HG03139 (cell line): Measurements from ENCODE around the gene ZACN.
"Not testable (repeated sequence)": the region's sequence is repeated elsewhere in the genome, so short reads cannot be mapped to it uniquely, and the experiment has no call there.

Experiments used
- ATAC-seq: cut with Tn5 transposase; IDR thresholded peaks from one replicate; pipeline ENCODE4 v1.9.1; 2021; ENCODE audit not compliant: unreplicated experiment

Gene ZACN

DNA sequence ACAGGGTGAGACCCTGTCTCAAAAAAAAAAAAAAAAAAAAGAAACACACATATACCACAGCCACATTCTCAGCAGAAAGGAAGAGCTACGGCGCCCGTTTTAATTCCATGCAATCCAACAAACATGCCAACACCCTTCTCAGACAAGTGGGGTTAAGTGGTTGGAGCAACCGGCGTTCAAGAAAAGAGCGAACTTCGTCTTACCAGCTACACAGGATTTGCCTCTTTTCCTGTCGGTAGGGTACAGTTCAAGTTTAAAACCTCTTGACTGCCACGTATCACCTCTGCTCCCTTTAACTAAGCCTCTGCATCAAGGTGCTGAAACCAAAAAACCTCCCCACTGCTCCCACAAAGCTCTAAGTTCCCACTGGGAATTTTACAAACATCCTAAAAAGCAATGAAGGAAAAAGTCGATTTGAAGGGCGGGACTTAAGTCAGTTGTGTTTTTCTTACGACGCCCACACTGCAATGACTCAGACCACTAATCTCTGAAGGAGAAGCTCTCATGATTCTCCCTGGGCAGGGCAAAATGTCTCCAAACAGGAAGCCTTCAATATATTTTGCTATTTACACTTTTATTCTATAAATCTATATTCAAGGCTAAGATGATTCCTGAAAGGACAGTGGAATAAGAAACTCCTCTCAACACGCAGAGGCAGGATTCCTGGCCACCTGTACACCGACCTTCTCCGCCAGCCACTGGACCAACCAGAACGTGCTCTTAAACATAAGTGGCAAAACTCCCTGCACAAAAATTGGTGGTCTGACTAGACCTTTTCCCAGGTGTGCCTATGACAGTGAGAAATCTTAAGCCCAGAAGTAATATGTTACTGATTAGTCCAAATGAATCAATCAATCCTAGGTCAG lies 25.5 kb upstream of the ZACN start:
- ATAC-seq, result no peak

DNA sequence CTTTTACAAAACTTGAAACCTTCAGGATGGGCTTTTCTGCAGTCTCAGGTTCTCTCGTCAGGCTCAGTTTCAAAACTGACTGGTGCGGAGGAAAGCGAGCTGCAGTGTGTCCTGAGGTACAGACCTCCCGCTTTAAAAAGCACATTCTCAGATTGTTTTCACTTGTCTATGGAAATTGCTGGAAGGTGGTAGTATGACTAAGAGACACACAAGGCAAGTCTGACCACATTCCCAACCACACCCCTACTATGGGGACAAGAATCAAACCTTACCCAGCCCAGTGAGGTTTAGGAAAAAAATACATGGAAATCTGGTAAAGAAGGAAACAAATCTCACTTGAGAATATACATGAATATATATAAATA lies 24.9 kb upstream of the ZACN start:
- ATAC-seq, result no peak

DNA sequence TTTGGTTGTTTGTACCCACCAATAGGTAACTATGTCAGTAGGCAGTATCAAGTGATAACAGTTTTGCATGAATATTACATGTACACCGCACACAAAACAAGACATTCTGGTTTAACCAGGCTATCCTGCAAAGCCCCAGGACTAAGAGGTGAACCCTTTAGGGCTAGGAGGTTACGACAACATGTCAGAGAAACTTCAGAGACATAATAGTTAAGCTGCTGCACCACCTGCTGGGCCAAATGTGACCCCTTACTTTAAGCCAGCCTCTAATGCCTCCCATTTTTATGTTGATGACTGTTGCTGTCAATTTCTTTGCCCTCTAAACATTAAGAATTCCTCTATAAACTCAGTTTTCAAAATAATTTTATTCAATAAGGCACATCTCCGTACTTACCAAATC lies 22.1 kb upstream of the ZACN start:
- no peak for ATAC-seq

DNA sequence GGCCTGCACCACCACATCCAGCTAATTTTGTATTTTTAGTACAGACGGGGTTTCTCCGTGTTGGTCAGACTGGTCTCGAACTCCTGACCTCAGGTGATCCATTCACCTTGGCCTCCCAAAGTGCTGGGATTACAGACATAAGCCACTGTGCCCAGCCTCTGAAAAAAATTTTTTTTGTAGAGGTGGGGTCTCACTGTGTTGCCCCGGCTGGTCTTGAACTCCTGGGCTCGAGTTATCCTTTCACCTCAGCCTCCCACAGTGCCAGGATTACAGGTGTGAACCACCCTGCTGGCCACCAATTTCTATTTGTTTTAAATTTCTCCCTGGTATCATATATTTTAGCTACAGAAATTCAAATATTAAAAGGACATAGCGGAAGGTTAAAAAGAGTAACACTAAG lies 20.7 kb upstream of the ZACN start:
- not testable (repeated sequence) for ATAC-seq

DNA sequence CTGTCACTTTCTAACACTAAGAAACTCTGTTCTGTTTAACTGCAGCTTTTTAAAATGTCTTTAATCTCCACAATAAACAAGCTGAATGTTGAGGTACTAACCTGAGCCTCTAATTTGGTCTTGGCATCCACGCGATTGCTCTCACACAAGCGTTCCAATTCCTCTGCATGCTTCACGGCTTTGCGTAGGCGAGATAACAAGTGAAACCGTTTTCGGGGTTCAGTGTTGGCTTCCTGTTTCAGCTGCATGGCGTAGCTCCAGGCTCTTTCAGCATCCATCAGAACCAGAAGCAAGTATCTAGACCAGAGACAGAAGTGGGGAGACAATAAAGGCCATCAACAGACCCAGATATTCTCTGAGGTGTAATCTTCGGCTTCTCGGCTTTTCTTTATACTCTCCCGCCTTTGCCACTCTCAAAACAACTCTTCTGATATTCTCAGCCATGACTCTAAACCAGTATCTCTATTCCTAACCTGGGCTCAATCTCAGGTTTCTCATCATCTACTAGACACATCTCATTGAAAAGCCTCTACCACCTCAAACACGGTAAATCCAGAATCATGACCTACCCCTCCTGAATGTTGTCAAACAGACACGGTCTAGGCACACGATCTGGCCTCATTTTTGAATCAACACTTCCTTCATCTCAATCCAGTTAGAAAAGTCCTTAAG lies 15.0 kb upstream of the ZACN start:
- ATAC-seq, result no peak

DNA sequence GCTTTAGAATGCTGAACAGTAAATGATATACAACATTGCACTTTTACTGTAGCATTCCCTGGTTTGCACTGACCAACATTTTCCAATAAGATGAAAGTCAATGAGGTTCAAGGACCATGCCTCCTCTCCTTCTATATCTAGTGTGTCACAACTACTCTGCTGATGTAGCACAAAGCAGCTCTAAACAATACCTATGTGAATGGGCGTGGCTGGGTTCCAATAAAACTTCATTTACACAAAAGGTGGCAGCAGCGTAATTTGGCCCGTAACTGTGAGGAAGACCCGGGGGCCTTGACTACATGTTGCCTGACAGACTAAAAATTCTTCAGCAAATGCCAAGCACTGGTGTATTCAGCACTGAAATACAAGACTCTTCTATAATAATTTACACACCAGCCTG lies 13.2 kb upstream of the ZACN start:
- no peak for ATAC-seq

DNA sequence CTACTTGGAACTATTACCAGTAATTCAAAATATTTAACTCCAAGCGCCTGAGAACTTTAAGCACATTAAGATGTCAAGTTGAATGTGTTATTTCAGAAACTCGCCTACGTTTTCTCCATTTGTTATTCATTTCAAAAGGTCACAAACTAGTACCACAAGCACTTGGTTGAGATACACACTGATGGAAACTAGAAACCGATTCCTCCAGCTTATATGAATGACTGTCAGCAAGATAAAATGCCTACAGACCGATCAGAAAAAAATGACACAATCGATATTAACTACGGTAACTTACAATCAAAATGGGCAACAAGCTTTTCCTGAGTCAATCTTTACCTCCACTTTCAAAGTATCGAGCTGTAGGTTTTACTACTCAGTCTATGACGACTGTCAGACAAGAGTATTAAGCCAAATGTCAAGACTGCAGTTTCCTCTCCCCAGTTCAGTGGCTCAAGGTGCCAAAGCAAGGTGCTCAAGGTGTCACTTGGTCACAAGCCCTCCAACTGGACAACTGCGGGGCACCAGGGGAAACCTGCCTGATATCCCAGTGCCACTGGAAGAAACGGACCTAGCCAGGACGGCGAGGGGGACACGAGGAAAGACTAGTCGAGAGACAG lies 7.3 kb upstream of the ZACN start:
- no peak for ATAC-seq

DNA sequence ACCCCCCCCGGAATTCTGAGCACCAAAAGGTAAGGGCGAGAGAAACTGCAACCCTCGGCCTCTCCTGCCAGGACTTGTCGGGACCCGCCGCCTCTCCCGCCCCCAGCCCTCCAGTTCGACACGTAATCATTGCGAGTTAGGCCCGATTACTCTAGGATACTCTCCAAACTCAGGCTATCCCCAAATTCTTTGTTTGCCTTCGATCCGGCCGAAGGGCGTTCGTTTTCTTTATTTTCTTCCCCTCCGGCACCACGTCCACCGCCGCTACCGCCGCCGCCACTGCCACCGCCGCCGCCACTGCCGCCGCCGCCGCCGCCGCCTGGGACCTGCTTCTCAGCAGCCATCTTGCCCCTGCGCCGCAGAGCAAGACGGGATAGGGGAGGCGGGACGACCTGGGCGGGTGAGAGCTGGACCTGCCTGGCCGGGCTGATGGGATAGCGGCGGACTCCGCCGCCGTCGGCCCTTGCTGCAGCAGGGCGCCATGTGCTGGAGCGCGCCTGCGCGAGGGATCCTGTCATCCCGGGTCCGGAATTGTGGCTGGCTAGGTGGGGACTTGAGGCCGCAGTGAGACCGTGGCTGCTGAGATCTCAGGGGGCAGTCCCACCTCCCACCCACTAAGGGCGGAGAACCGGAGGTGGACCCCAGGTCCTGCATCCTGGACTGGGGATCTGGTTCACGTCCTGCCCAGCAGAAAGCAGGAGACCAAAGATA lies 6.7 kb upstream of the ZACN start, which contains the start of gene SRP68:
Gene SRP68 (minus strand): TSS at position 370 of the 711 bp plus-strand sequence. CDS start 26 bp downstream, at position 344.
- ATAC-seq, result peak; percentile 82

DNA sequence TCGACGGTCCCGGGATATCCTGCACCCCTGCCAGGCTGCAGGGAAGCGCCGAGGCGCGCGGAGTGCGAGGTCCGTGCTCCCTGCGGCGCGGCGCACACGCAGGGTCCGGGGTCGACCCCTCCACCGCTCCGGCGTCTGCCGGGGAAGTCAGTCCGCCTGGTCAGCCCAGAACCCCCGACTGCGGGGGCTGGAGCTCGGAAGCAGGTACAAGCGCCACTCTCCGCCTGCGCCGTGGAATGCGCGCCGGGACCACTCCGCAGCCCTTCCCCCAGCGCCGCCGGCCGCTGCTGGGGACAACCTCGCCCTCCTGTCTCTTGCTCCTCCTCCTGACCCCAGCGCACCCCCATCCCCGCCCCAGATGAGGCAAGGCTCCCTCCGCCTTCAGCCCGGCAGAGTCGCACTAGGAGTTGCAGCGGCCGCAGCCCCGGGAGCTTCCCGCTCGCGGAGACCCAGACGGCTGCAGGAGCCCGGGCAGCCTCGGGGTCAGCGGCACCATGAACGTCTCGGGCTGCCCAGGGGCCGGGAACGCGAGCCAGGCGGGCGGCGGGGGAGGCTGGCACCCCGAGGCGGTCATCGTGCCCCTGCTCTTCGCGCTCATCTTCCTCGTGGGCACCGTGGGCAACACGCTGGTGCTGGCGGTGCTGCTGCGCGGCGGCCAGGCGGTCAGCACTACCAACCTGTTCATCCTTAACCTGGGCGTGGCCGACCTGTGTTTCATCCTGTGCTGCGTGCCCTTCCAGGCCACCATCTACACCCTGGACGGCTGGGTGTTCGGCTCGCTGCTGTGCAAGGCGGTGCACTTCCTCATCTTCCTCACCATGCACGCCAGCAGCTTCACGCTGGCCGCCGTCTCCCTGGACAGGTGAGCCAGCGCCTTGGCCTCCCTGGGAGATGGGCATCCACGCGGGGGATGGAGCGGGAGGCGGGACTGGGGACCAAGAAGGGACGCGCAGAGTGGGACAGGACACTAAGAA lies 4.3 kb upstream of the ZACN start, which contains the start of gene GALR2:
Gene GALR2 (plus strand): TSS at position 392 of the 974 bp plus-strand sequence. CDS start 103 bp downstream, at position 495.
- no peak for ATAC-seq

DNA sequence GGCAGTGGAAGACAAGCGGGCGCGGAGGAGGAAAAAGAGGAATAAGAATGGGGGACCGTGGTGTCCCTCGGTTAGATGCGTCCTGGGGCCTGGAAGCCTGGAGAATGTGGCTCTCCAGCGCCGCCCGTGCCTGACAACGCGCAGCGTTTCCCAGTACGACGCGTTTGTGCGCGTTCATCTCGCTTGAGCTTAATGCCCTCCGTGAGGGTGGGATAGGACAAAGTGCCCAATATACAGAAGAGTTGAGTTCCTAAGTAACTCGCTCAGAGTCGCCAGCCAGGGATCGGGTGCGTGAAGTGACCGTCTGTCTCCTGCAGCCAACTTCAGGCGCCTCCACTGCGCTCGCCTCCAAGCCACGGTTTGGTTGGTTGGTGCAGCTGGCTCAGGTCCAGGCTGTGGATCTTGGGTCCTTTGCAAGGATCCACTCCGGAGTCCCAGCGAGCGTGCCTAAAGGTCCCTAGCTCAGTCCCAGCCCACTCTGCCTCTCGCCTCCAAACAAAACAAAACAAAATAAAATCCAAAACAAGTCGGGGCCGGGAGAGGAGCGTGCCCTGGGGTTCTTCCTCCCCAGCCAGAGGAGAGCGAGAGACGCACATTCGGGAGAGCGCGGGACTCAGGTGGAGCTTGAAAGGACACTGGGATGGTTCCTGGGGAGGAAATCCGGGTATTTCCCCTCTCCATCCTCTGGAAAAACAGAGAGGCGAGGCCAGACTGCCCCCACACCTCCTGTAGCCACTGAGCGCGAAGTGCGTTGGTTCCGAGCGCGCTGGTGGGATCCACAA lies 3.4 kb upstream of the ZACN start:
- ATAC-seq, result no peak

DNA sequence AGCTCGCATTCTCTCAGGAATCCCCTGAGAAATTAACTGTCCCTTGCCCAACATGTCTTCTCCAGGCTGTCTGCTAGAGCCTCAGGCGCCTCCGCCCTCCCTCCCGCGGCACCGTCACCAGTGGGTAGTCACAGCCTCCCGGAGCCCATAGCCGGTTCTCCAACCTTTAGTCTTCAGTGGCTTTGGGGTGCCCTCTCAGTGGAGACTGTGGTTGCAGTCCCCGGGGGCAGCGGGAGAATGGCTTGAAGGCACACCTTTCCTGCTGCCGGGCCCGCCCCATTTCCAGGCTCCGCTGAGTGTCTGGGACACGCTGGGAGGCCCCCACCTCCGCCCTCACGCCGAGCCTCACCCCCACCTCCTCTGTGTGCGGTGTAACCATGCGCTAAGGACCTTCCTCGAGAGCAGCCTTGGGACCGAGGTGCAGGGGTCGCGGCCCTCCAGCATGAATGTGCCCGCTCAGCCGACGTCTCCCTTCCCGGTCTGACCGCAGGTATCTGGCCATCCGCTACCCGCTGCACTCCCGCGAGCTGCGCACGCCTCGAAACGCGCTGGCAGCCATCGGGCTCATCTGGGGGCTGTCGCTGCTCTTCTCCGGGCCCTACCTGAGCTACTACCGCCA lies 2.7 kb upstream of the ZACN start:
- no peak for ATAC-seq

DNA sequence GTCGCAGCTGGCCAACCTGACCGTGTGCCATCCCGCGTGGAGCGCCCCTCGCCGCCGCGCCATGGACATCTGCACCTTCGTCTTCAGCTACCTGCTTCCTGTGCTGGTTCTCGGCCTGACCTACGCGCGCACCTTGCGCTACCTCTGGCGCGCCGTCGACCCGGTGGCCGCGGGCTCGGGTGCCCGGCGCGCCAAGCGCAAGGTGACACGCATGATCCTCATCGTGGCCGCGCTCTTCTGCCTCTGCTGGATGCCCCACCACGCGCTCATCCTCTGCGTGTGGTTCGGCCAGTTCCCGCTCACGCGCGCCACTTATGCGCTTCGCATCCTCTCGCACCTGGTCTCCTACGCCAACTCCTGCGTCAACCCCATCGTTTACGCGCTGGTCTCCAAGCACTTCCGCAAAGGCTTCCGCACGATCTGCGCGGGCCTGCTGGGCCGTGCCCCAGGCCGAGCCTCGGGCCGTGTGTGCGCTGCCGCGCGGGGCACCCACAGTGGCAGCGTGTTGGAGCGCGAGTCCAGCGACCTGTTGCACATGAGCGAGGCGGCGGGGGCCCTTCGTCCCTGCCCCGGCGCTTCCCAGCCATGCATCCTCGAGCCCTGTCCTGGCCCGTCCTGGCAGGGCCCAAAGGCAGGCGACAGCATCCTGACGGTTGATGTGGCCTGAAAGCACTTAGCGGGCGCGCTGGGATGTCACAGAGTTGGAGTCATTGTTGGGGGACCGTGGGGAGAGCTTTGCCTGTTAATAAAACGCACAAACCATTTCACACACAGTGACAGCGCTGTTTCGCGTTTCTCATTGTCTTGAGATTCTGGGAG lies 2.0 kb upstream of the ZACN start:
- ATAC-seq, result no peak

DNA sequence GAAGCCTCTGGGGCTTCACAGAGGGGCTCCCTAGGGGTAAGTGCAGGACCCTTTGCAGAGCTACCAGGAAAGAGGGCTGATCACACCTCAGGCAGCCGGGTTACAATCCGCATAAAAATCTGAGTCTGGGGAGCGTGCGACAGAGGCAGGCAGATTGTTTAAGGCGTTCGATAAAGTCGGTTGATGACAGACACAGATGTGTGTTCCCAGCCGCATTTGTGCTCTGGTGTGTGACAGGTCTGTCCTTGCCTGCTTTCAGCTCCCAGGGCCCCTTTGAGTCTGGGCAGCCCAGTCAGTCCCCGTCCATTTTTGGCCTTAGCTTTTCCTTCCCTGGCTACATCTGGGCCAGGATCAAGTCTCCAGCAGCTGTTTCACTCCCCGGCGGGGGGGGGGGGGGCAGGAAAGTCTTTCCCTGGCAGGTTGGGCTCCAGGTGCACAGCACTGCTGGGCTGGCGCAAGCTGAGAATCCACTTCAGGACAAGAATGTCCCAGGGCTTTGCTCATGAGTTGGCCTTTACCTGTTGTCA lies 1.3 kb upstream of the ZACN start:
- ATAC-seq, result no peak

DNA sequence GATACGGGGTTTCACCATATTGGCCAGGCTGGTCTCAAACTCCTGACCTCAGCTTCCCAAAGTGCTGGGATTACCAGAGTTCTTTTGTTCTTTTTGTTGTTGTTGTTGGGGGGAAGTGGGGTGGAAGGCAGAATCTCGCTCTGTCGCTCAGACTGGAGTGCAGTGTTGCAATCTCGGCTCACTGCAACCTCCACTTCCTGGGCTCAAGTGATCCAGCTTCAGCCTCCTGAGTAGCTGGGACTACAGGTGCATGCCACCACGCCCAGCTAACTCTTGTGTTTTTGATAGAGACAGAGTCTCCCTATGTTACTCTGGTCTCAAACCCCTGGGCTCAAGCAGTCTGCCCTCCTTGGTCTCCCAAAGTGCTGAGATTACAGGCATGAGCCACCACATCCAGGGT lies 612 bp upstream of the ZACN start:
- not testable (repeated sequence) for ATAC-seq

DNA sequence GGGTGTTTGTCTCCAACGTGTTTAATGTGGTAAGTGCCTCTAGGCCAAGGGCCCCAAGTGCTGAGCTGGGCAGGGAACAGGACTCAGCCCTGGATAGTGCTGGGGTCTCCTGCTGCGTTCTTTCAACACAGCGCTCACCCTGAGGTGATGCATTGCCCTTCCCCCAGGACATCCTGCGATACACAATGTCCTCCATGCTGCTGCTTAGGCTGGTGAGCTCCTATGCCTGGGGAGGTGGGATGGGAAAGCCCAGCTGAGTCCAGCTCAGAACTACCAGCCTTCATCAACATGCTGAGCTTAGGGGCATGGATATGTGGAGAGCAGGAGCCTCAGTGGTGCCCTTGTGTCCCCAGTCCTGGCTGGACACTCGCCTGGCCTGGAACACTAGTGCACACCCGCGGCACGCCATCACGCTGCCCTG lies 563 bp downstream of the ZACN start:
- no peak for ATAC-seq

DNA sequence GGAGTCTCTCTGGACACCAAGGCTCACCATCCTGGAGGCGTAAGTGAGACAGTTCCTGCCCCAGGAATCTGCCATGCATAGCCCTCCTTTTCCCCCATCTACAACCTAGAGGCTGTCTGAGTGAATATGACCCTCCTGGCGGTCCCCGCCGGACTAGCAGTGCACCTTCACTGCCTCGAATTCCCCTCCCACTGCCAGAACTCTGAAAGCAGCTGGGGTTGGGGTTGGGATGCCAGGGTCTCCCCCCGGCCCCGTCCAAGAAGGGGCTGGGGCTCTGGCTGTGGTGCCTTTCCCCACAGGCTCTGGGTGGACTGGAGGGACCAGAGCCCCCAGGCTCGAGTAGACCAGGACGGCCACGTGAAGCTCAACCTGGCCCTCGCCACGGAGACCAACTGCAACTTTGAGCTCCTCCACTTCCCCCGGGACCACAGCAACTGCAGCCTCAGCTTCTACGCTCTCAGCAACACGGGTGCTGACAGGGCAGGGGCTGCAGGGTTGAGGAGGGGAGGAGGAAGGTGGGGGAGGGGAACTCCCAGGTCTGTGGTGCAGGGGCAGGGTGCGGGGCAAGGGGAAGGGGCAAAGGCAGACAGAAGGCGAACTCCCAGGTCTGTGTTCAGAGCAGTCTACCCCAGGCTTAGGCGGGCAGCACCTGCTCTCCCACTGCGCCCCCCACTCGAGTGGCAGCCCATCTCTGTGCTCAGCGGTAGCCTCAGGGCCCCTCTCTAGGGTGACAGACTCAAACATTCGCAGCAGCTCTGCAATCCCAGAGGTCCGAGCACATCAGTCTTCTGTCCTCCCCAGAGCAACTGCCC lies 1.2 kb downstream of the ZACN start:
- no peak for ATAC-seq

DNA sequence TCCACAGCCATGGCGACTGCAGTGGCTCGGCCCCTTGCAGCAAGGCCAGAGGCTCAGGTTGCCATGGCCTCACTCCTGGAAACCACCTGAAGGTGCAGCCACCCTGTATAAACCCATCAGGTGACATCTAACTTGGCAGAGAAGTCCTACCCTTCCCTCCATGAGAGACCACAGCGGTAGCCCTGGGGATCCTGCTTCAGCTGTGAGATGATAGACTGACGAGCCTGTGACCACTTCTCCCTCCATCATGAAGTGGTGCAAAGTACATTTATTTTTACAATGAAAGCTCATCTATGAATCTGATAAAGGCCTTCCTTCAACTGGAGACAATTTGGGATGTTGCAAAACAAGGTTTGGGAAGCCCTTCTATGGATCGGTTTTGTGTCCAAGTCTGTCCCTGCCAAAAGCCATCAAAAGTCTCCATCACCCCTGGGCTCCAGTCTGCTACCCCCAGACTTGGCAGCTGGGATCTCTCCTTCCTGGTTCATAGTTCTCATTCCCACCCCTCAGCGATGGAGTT lies 1.8 kb downstream of the ZACN start:
- no peak for ATAC-seq
